ENCODE data around the gene XPO4. TPM values are rescaled to one million over a fixed set of nuclear protein-coding genes. Genes with fewer than 3 reads are reported as not detected.

XPO4 gene
- total and polyA plus RNA-seq, 2 of the 13 experiments (the other 11 are each of a cell fraction or from before 2014, with no cell fraction given): 8.4 to 24.8 TPM

DNA sequence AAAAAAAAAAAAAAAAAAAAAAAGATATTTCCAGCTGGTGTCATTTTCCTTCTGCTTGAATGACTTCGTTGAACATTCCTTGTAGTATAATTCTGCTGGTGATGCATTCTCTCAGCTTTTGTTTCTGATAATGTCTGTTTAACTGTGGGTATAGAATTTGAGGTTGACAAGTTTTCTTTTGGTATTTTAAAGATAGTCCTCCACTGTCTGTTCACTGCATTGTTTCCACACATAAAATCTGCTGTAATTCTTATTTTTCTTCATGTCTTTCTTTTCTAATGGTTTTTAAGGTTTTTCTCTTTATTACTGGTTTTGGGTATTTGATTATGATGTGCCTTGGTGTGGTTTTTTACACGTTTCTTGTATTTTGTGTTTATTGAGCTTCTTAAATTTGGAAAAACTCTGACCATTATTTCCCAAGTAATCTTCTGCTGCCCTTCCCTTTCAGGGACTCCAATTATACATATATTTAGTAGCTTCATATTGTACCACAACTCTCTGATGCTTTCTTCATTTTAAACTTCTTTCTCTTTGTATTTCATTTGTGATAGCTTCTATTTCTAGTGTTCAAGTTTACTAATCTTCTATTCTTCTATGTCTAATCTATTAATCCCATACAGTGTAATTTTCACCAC lies 135.1 kb downstream of the XPO4 start:
- Histone ChIP-seq H2AFZ (ENCODE audit: low read length) (no peak overlapping the region), H3K9ac (ENCODE audit: insufficient read depth, low read depth, low read length) (no peak overlapping the region), H3K9me3 (ENCODE audit: low read length) (no peaks in the 10 kb centered on the region; the same call in 1 of the 2 replicates), H3K4me2 (ENCODE audit: low read depth, low read length) (no peak overlapping the region), H4K20me1 (ENCODE audit: insufficient read depth, low read length) (no peaks in the 10 kb centered on the region), H3K36me3 (replicated peaks in 1 of 2; ENCODE audit: control insufficient read depth in 1 of 2, insufficient read depth in 2 of 2, low read length in 2 of 2) (no peaks in the 10 kb centered on the region), H3K27ac (ENCODE audit: extremely low read length, insufficient read depth, low read length) (no peak overlapping the region), H3K4me1 (ENCODE audit: insufficient read depth, low read length) (peaks cover 36% of the 10 kb centered on the region), H3K79me2 (ENCODE audit: insufficient read depth, low read length) (peaks cover 3% of the 10 kb centered on the region), H3K27me3 (ENCODE audit: control insufficient read depth in 1 of 2, insufficient read depth in 2 of 2, low read length in 2 of 2) (no peaks in the 10 kb centered on the region), H3K4me3 (replicated peaks in 1 of 3; ENCODE audit: insufficient read depth in 1 of 3, low read depth in 2 of 3, low read length in 3 of 3) (no peak overlapping the region)
- FAIRE-seq (no peak), ATAC-seq (no peak), DNase-seq (ENCODE audit: low spot score) (no peak)
- intact Hi-C loops (cut with micrococcal nuclease; ENCODE audit: unreplicated experiment) (no loop called here), in situ Hi-C loops (cut with HindIII; ENCODE audit: extremely low pct_ligation_motif_present, low pct_unique_long_range_greater_than_20kb) (no loop called here)
- BruUV-seq (replicated peaks): no TSS peak
- no peak for TF ChIP-seq SETDB1 (CRISPR knock-in tag; IDR thresholded peaks at IDR 0.05; ENCODE audit: borderline replicate concordance)
- 95% methylated on average over 2 of the region's 2 CpGs for WGBS (ENCODE audit: low lambda C conversion rate)
- POLR2A ChIA-PET: no interaction called here
- CTCF ChIA-PET (ENCODE audit: low intra/inter-chr PET ratio, low total read pairs): no interaction called here

DNA sequence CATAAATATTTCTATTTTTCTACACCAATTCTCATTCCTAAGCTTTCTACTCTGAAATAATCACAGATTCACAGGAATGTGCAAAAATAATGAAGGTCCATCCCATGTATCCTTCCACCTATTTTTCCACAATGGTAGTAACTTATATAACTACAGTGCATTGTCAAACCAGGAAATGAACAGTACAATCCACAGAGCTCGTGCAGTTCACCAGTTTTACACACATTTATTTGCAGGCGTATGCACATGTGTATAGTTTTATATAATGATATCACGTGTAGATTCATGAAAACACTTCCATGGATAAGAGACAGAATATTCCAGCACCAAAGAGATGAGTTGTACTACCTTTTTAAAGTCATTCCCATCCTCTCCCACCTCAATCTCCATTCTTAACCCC lies 141.7 kb downstream of the XPO4 start:
- Histone ChIP-seq H3K9me3 (ENCODE audit: low read length) (no peaks in the 10 kb centered on the region), H2AFZ (ENCODE audit: low read length) (no peak overlapping the region), H4K20me1 (ENCODE audit: insufficient read depth, low read length) (no peaks in the 10 kb centered on the region), H3K9ac (ENCODE audit: insufficient read depth, low read depth, low read length) (no peak overlapping the region), H3K36me3 (replicated peaks in 1 of 2; ENCODE audit: control insufficient read depth in 1 of 2, insufficient read depth in 2 of 2, low read length in 2 of 2) (no peaks in the 10 kb centered on the region; a peak in 1 of 5 replicates), H3K4me2 (ENCODE audit: low read depth, low read length) (no peak overlapping the region), H3K27me3 (ENCODE audit: control insufficient read depth in 1 of 2, insufficient read depth in 2 of 2, low read length in 2 of 2) (no peaks in the 10 kb centered on the region), H3K4me1 (ENCODE audit: insufficient read depth, low read length) (no peaks in the 10 kb centered on the region), H3K79me2 (ENCODE audit: insufficient read depth, low read length) (no peaks in the 10 kb centered on the region), H3K27ac (ENCODE audit: extremely low read length, insufficient read depth, low read length) (no peak overlapping the region), H3K4me3 (replicated peaks in 1 of 3; ENCODE audit: insufficient read depth in 1 of 3, low read depth in 2 of 3, low read length in 3 of 3) (no peak overlapping the region)
- WGBS (ENCODE audit: low lambda C conversion rate): 93% methylated on average over 3 of the region's 3 CpGs
- no peak for DNase-seq (ENCODE audit: low spot score)
- no peak for FAIRE-seq
- in situ Hi-C loops (cut with HindIII; ENCODE audit: extremely low pct_ligation_motif_present, low pct_unique_long_range_greater_than_20kb): no loop called here
- intact Hi-C loops (cut with micrococcal nuclease; ENCODE audit: unreplicated experiment): no loop called here
- no TSS peak for BruUV-seq (replicated peaks)
- POLR2A ChIA-PET: no interaction called here
- no peak for ATAC-seq
- CTCF ChIA-PET (ENCODE audit: low intra/inter-chr PET ratio, low total read pairs): no interaction called here
- TF ChIP-seq NFIC (IDR thresholded peaks at IDR 0.05; ENCODE audit: low read length): no peak
- TF ChIP-seq ZNF160 (CRISPR knock-in tag; IDR thresholded peaks at IDR 0.05): no peak
- no peak for TF ChIP-seq JARID2 (CRISPR knock-in tag; IDR thresholded peaks at IDR 0.05; ENCODE audit: insufficient replicate concordance)
- TF ChIP-seq, protein P1, sequence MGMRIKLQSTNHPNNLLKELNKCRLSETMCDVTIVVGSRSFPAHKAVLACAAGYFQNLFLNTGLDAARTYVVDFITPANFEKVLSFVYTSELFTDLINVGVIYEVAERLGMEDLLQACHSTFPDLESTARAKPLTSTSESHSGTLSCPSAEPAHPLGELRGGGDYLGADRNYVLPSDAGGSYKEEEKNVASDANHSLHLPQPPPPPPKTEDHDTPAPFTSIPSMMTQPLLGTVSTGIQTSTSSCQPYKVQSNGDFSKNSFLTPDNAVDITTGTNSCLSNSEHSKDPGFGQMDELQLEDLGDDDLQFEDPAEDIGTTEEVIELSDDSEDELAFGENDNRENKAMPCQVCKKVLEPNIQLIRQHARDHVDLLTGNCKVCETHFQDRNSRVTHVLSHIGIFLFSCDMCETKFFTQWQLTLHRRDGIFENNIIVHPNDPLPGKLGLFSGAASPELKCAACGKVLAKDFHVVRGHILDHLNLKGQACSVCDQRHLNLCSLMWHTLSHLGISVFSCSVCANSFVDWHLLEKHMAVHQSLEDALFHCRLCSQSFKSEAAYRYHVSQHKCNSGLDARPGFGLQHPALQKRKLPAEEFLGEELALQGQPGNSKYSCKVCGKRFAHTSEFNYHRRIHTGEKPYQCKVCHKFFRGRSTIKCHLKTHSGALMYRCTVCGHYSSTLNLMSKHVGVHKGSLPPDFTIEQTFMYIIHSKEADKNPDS (CRISPR knock-in tag; IDR thresholded peaks at IDR 0.05): no peak
- TF ChIP-seq ZNF879 (CRISPR knock-in tag; IDR thresholded peaks at IDR 0.05): no peak
- no peak for TF ChIP-seq WIZ (CRISPR knock-in tag; IDR thresholded peaks at IDR 0.05)
- no peak for TF ChIP-seq PCBP2 (optimal IDR thresholded peaks at IDR 0.05; ENCODE audit: low read depth, low read length, poor library complexity, severe bottlenecking)
- TF ChIP-seq, protein P2, sequence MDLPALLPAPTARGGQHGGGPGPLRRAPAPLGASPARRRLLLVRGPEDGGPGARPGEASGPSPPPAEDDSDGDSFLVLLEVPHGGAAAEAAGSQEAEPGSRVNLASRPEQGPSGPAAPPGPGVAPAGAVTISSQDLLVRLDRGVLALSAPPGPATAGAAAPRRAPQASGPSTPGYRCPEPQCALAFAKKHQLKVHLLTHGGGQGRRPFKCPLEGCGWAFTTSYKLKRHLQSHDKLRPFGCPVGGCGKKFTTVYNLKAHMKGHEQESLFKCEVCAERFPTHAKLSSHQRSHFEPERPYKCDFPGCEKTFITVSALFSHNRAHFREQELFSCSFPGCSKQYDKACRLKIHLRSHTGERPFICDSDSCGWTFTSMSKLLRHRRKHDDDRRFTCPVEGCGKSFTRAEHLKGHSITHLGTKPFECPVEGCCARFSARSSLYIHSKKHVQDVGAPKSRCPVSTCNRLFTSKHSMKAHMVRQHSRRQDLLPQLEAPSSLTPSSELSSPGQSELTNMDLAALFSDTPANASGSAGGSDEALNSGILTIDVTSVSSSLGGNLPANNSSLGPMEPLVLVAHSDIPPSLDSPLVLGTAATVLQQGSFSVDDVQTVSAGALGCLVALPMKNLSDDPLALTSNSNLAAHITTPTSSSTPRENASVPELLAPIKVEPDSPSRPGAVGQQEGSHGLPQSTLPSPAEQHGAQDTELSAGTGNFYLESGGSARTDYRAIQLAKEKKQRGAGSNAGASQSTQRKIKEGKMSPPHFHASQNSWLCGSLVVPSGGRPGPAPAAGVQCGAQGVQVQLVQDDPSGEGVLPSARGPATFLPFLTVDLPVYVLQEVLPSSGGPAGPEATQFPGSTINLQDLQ (CRISPR knock-in tag; IDR thresholded peaks at IDR 0.05): no peak

Data from HepG2 (cell line).